Neuronal stem cell (in vitro differentiated cells): ENCODE results near the gene SELENOF.

Source experiments
- DNase-seq: peaks from one replicate; pipeline ENCODE4 v3.0.0-alpha.2; 2013; ENCODE audit warnings: low spot score
- H2AFZ ChIP-seq: one replicate; pipeline ENCODE4 v1.6.1; 2013; ENCODE audit warnings: mild to moderate bottlenecking, low read length, inconsistent platforms
- H2AK5ac ChIP-seq: 2 replicates; pipeline ENCODE4 v1.6.1; 2013; ENCODE audit warnings: low read depth, mild to moderate bottlenecking, inconsistent platforms, low read length, moderate library complexity, mixed read lengths
- H2BK120ac ChIP-seq: 2 replicates; pipeline ENCODE4 v1.6.1; 2013; ENCODE audit warnings: low read depth, mild to moderate bottlenecking, inconsistent platforms, low read length, moderate library complexity, mixed read lengths
- H2BK12ac ChIP-seq: one replicate; pipeline ENCODE4 v1.6.1; 2013; ENCODE audit warnings: low read length, inconsistent platforms
- H2BK15ac ChIP-seq: 2 replicates; pipeline ENCODE4 v1.6.1; 2013; ENCODE audit warnings: mild to moderate bottlenecking, low read length, inconsistent platforms, mixed read lengths
- H2BK5ac ChIP-seq: one replicate; pipeline ENCODE4 v1.6.1; 2013; ENCODE audit warnings: inconsistent platforms, mild to moderate bottlenecking, low read length, moderate library complexity
- H3K14ac ChIP-seq: one replicate; pipeline ENCODE4 v1.6.1; 2013; ENCODE audit warnings: low read length, inconsistent platforms
- H3K18ac ChIP-seq: 2 replicates; pipeline ENCODE4 v1.6.1; 2013; ENCODE audit warnings: low read length, inconsistent platforms
- H3K23ac ChIP-seq: 2 replicates; pipeline ENCODE4 v1.6.1; 2013; ENCODE audit warnings: low read depth, mild to moderate bottlenecking, mixed read lengths, low read length, inconsistent platforms; ENCODE audit not compliant: poor library complexity
- H3K27ac ChIP-seq: replicated peaks from 3 replicates; pipeline ENCODE4 v1.5.1; 2013; ENCODE audit warnings: low read length, inconsistent platforms
- H3K27me3 ChIP-seq, 3 experiments: 2 replicates each; pipeline ENCODE4 v1.6.1; 2013; ENCODE audit warnings: low read length in 3 of 3, mild to moderate bottlenecking in 2 of 3, inconsistent platforms in 1 of 3, low read depth in 1 of 3, mixed read lengths in 1 of 3, moderate library complexity in 1 of 3; ENCODE audit not compliant: control insufficient read depth in 3 of 3, insufficient read depth in 3 of 3
- H3K36me3 ChIP-seq, 2 donors: replicated peaks in 1 of 2; 2 replicates each; pipeline ENCODE4 v1.6.1; 2013; ENCODE audit warnings: low read length in 2 of 2; ENCODE audit not compliant: control insufficient read depth in 2 of 2, insufficient read depth in 2 of 2
- H3K4ac ChIP-seq: 2 replicates; pipeline ENCODE4 v1.6.1; 2013; ENCODE audit warnings: inconsistent platforms, mild to moderate bottlenecking, low read length, moderate library complexity
- H3K4me1 ChIP-seq, 2 donors: 1 replicate in 1 of 2; 2 replicates in 1 of 2; pipeline ENCODE4 v1.6.1; 2013; ENCODE audit warnings: low read length in 2 of 2, low read depth in 1 of 2; ENCODE audit not compliant: control insufficient read depth in 2 of 2, insufficient read depth in 1 of 2
- H3K4me2 ChIP-seq: one replicate; pipeline ENCODE4 v1.6.1; 2013; ENCODE audit warnings: mild to moderate bottlenecking, low read length, inconsistent platforms; ENCODE audit not compliant: insufficient read depth, poor library complexity, severe bottlenecking
- H3K4me3 ChIP-seq, 2 donors: 2 replicates each; pipeline ENCODE4 v1.5.1; 2013; ENCODE audit warnings: low read length in 2 of 2, mild to moderate bottlenecking in 2 of 2, inconsistent platforms in 1 of 2, moderate library complexity in 1 of 2
- H3K79me1 ChIP-seq: one replicate; pipeline ENCODE4 v1.6.1; 2013; ENCODE audit warnings: low read depth, mild to moderate bottlenecking, inconsistent platforms, low read length, moderate library complexity
- H3K9ac ChIP-seq: one replicate; pipeline ENCODE4 v1.6.1; 2013; ENCODE audit warnings: mild to moderate bottlenecking, low read depth, low read length, inconsistent platforms; ENCODE audit not compliant: poor library complexity
- H3K9me3 ChIP-seq, 2 donors: replicated peaks in 1 of 2; 2 replicates each; pipeline versions ENCODE3 to v1.6.1; 2013; ENCODE audit warnings: low read length in 2 of 2, mild to moderate bottlenecking in 2 of 2, inconsistent platforms in 1 of 2, low read depth in 1 of 2, mixed read lengths in 1 of 2, moderate library complexity in 1 of 2; ENCODE audit not compliant: control insufficient read depth in 2 of 2, insufficient read depth in 1 of 2
- H4K8ac ChIP-seq: one replicate; pipeline ENCODE4 v1.6.1; 2013; ENCODE audit warnings: low read depth, mild to moderate bottlenecking, inconsistent platforms, low read length, moderate library complexity
- H4K91ac ChIP-seq: one replicate; pipeline ENCODE4 v1.6.1; 2013; ENCODE audit warnings: low read length, low read depth, mild to moderate bottlenecking, inconsistent platforms; ENCODE audit not compliant: poor library complexity
- WGBS, 2 donors: extraction: QIAGEN DNeasy Blood & Tissue Kit; methylation state at CpG; one replicate each; pipeline ENCODE4 v1.1.7; 2013; ENCODE audit warnings: missing lambda C conversion rate in 2 of 2, mixed read lengths in 1 of 2; ENCODE audit not compliant: insufficient read length in 2 of 2, insufficient replicate concordance in 1 of 2; ENCODE audit errors: extremely low coverage in 2 of 2; 5-methylcytosine and 5-hydroxymethylcytosine counted together

Gene SELENOF

DNA sequence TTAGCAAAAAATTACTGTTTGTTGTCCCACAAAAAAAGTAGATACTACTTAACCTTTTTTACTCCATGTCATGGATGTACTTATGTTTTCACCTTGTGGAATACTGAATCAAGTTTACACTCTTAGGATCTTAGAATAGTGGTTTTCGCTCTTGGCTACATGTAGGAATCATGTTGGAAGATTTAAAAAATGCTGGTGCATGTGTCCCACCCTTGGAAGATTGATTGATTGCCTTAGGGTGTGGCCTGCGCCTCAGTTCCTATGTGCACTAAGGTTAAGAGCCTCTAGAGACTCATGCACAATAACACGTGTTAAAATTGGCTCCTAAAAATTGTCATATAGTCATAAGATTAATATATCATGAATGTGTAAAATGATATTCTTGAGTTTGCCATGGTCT, 25.5 kb upstream of the SELENOF start:
- no peak for DNase-seq
- H3K4ac ChIP-seq, result no peak overlapping the region
- no peak overlapping the region for H3K14ac ChIP-seq
- no peaks in the 10 kb centered on the region for H3K9me3 ChIP-seq
- no peak overlapping the region for H3K23ac ChIP-seq
- no peak overlapping the region for H3K27ac ChIP-seq
- H3K79me1 ChIP-seq, result no peaks in the 10 kb centered on the region
- H3K36me3 ChIP-seq, result no peaks in the 10 kb centered on the region
- no peaks in the 10 kb centered on the region for H3K27me3 ChIP-seq
- H2AK5ac ChIP-seq, result no peak overlapping the region
- no peak overlapping the region for H4K8ac ChIP-seq
- no peak overlapping the region for H3K4me2 ChIP-seq
- no CpG with 5 or more reads among the region's 3 CpGs for WGBS, 2 donors
- H3K4me3 ChIP-seq, result no peak overlapping the region
- H2BK15ac ChIP-seq, result no peak overlapping the region
- H2BK5ac ChIP-seq, result no peak overlapping the region
- H2AFZ ChIP-seq, result no peak overlapping the region
- H2BK12ac ChIP-seq, result no peak overlapping the region
- no peak overlapping the region for H3K18ac ChIP-seq
- no peak overlapping the region for H4K91ac ChIP-seq
- H3K4me1 ChIP-seq, result no peaks in the 10 kb centered on the region
- no peak overlapping the region for H2BK120ac ChIP-seq
- no peak overlapping the region for H3K9ac ChIP-seq

DNA sequence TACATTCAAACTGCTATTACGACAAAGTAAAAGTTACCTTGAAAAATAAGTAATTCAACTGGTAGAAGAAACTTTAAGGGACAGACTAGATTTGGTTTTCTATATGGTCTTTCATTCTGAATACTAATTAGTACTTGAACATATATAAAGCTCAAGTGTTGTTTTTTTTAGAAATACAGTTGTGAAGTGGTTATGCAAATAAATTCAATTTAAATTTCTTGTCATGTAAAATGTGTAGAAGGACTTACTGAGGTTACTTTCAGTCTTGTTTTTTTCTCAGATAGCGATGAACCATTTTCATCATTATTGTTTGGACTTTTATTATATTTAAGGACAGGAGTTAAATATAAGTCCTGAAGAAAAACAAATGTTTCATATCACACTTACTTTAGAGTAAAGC, 24.9 kb upstream of the SELENOF start:
- H3K4ac ChIP-seq, result no peak overlapping the region
- H3K9ac ChIP-seq, result no peak overlapping the region
- no peak overlapping the region for H3K14ac ChIP-seq
- no peaks in the 10 kb centered on the region for H3K4me1 ChIP-seq
- H2AFZ ChIP-seq, result no peak overlapping the region
- no CpG with 5 or more reads among the region's 2 CpGs for WGBS, 2 donors
- no peak overlapping the region for H2BK5ac ChIP-seq
- H3K36me3 ChIP-seq, result no peaks in the 10 kb centered on the region
- no peak overlapping the region for H2BK120ac ChIP-seq
- H2BK15ac ChIP-seq, result no peak overlapping the region
- H3K4me3 ChIP-seq, result no peak overlapping the region
- H3K18ac ChIP-seq, result no peak overlapping the region
- no peaks in the 10 kb centered on the region for H3K79me1 ChIP-seq
- H3K23ac ChIP-seq, result no peak overlapping the region
- no peak overlapping the region for H3K4me2 ChIP-seq
- H2BK12ac ChIP-seq, result no peak overlapping the region
- H2AK5ac ChIP-seq, result no peak overlapping the region
- no peak overlapping the region for H3K27ac ChIP-seq
- H3K9me3 ChIP-seq, result no peaks in the 10 kb centered on the region
- H4K91ac ChIP-seq, result no peak overlapping the region
- DNase-seq, result no peak
- no peak overlapping the region for H4K8ac ChIP-seq
- no peaks in the 10 kb centered on the region for H3K27me3 ChIP-seq

DNA sequence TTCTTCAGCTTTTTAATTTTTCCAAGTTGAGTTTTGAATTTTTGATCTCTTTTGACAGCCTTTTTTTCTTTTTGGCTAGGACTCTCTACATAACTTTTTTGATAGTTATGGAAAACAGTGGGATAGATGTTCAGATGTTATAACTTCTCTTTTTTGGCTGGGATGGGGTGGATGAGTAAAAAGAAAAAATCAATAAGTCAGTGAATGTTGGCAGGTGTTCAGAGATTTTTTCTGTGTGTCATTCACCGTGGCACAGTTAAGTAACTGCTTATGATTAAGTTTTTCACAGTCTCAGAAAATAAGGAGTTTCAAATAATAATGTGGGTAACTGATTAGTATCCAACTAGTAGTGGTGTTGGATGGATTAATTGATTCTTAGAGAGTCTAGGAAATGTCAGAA, 24.5 kb upstream of the SELENOF start:
- no peaks in the 10 kb centered on the region for H3K36me3 ChIP-seq
- no peak overlapping the region for H2AFZ ChIP-seq
- no peak overlapping the region for H3K9ac ChIP-seq
- no peak overlapping the region for H2BK5ac ChIP-seq
- no peak overlapping the region for H2BK120ac ChIP-seq
- H3K23ac ChIP-seq, result no peak overlapping the region
- H4K8ac ChIP-seq, result no peak overlapping the region
- H3K14ac ChIP-seq, result no peak overlapping the region
- H3K79me1 ChIP-seq, result no peaks in the 10 kb centered on the region
- no peak for DNase-seq
- no peak overlapping the region for H3K4me2 ChIP-seq
- no peak overlapping the region for H2BK15ac ChIP-seq
- H3K18ac ChIP-seq, result no peak overlapping the region
- no peaks in the 10 kb centered on the region for H3K4me1 ChIP-seq
- H3K4ac ChIP-seq, result no peak overlapping the region
- H4K91ac ChIP-seq, result no peak overlapping the region
- H3K9me3 ChIP-seq, result no peaks in the 10 kb centered on the region
- no CpG with 5 or more reads among the region's 1 CpG for WGBS, 2 donors
- H2BK12ac ChIP-seq, result no peak overlapping the region
- H3K4me3 ChIP-seq, result no peak overlapping the region
- no peak overlapping the region for H2AK5ac ChIP-seq
- no peaks in the 10 kb centered on the region for H3K27me3 ChIP-seq
- H3K27ac ChIP-seq, result no peak overlapping the region

DNA sequence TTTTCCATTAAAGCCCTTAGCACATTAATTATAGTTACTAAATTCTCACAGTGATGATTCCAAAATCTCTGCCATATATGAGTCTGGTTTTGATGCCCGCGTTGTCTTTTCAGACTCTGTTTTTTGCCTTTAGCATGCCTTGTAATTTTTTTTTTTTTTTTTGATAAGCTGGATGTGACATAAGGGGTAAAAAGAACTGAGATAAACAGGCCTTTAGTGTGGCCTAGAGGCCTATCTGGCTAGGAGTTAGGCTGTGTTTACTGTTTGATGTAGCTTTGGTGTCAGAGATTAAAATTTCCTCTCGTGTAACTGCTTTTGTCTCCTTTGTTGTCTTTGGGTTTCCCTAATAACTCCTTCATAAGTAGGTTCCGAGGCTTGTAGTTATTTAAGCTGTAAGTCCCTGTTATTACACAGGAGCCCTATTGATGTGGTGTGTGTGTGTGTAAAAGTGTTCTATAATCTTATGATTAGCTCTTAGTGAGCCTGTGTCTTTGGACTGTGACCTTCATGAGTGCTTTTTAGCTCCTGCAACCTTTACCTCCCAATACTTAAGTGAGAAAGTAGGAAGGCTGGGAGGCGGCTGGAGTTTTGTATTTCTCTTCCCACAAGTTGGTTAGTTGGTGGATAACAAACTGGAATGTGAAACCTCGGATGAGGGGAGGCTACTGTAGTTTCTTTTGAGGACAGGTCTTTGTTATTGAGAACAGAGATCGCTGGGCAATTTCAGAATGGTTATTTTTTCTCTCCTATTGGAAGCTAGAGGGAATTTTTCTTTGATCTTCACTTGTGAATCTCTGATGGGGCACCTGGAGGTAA, 19.8 kb upstream of the SELENOF start:
- Histone ChIP-seq H4K91ac (no peak overlapping the region), H2AFZ (no peak overlapping the region), H2AK5ac (no peak overlapping the region), H3K14ac (no peak overlapping the region), H3K4me3 (no peak overlapping the region), H4K8ac (no peak overlapping the region), H3K23ac (no peak overlapping the region), H3K27me3 (no peaks in the 10 kb centered on the region), H2BK12ac (no peak overlapping the region), H3K4ac (no peak overlapping the region), H2BK15ac (no peak overlapping the region), H2BK5ac (no peak overlapping the region), H3K79me1 (no peaks in the 10 kb centered on the region), H3K27ac (no peak overlapping the region), H3K9ac (no peak overlapping the region), H3K36me3 (no peaks in the 10 kb centered on the region), H3K4me2 (no peak overlapping the region), H3K9me3 (peaks cover 0 to 7% of the 10 kb centered on the region in 2 donors), H3K18ac (no peak overlapping the region), H3K4me1 (no peaks in the 10 kb centered on the region), H2BK120ac (no peak overlapping the region)
- WGBS, 2 donors, result no CpG with 5 or more reads among the region's 7 CpGs
- DNase-seq, result no peak
